CD4-positive, alpha-beta T cell treated with Interleukin-12 subunit alpha and Interleukin-12 subunit beta, for 1 hour (primary cell): Measurements from ENCODE around the gene FAM117A.

ENCODE experiments used
- DNase-seq: peaks from one replicate; pipeline ENCODE4 v3.0.0-alpha.2; 2020

The FAM117A gene

GRCh38 chr17:49763735-49764558 is at the start of gene FAM117A:
FAM117A (minus strand) TSS chr17:49764131; CDS start chr17:49764087, 44 bp downstream.
- DNase-seq, result peak; percentile 99

DNA sequence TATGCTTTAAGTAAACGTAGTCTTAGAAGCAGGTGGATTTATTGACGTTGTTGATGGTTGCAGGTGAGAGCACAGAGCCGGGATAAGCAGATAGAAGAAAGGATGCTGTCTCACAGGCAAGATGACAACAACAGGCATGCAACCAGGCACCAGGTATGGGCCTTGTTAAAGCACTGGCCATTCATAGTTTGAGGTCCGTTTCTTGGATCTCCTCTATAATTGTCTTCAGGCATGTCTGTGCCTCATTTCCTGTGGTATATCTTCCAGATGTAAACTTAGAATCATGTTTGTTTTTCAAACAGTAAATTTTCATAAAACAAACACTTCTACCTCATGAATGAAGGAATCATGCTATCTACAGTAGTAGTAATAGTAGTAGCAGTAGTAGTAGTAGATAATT is 45.1 kb upstream of the FAM117A start:
- DNase-seq, result no peak

GRCh38 chr17:49798738-49799137 is 34.8 kb upstream of the FAM117A start:
- DNase-seq, result no peak

DNA sequence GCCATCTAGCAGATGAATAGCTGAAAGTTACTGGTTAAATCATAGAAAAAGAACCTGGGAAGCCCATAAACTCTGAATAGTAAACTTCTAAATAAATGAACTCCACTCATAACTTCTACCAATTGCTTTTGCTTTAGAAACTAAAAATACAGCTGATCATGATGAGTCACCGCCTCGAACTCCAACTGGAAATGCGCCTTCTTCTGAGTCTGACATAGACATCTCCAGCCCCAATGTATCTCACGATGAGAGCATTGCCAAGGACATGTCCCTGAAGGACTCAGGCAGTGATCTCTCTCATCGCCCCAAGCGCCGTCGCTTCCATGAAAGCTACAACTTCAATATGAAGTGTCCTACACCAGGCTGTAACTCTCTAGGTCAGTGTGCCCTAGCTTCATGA is 34.3 kb upstream of the FAM117A start:
- no peak for DNase-seq

GRCh38 chr17:49795372-49795771 is 31.4 kb upstream of the FAM117A start:
- DNase-seq, result no peak

- no peak for DNase-seq
These were observed 29.4 kb upstream of the FAM117A start for GRCh38 chr17:49793309-49793708.

- no peak for DNase-seq
These were observed 25.3 kb upstream of the FAM117A start for GRCh38 chr17:49789243-49789578.

DNA sequence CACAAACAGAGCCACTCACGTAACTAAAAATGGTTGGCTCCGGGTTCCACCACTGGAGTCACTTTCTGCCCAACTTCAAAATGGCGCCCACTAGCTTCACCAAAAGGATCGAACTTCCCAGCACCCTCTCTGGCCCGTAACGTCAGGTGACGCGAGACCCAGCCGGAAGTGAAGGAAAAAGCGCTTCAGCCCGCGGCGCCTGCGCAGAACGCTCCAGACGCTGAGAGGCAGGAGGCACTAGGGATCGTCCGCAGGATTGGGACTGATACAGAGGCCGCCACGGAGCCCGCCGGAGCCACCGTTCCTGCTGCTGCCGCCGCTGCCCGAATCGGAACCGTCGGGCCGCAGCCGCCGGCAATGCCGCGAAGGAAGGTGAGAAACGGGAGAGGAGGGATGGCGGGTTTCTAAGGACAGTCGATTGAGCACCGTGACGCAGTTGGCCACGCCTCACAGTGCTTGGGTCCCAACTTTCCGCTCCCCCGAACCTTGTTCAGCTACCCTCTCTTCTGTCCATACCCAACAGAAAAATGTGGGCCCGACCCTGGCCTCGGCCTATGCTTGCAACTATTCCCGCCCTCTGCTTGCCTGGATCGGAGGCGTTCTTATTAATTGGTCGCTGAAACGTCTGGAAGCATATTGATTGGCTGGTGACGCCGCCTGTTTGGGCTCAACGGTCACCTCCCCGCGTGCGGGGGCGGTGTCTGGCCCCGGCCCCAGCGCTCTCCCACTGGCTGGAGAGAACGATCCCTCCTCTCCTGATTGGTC is 24.7 kb upstream of the FAM117A start, which contains the start of gene KAT7:
Gene KAT7 (plus strand): TSS at position 204 of the 765 bp plus-strand sequence. CDS start 154 bp downstream, at position 358.
- DNase-seq, result peak; percentile 99

DNA sequence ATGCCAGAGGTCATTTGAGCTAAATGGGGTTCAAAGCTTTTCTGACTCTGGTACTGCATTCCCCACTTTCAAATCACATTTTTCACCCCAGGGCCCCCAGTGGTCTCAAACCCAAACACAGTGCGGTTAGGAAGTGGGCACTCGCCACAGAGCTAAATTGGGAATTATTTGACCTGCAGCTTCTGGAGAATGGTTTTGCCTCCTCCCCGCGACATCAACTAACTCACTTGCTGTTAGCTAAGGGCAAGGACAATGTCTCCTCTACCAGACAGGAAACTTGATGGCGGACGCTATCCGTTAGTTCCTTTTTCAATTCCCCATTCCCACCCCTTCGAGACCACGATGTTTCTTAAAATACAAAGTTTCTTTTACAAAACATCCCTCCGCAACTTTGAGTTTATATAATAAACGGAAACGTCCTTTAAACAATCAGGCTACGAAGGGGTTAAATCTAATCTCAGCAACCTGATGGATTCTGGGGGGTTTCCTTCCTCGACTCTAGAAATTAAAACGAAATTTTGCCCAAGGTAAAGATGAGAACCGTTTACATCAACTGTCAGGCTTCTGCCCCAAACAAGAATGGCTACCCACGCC is 24.1 kb upstream of the FAM117A start:
- no peak for DNase-seq

DNA sequence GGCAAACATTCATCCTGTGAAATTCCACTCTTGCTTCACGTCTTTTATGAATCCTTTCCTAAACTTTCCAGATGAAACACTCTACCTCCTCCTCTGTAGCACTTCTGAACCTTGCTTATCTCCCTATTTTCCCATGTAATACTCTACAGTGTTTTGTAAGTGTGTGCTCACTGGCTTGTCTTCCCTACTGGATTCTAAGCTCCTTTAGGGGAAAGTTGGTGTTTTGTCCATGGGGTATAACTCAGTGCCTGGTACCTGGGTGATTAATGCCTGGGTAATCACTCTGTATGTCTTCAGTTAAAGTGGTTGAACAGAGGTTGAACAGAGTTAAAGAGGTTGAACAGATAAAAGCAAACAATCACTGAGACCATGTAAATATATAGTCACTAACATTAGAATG is 20.7 kb upstream of the FAM117A start:
- DNase-seq, result no peak

DNA sequence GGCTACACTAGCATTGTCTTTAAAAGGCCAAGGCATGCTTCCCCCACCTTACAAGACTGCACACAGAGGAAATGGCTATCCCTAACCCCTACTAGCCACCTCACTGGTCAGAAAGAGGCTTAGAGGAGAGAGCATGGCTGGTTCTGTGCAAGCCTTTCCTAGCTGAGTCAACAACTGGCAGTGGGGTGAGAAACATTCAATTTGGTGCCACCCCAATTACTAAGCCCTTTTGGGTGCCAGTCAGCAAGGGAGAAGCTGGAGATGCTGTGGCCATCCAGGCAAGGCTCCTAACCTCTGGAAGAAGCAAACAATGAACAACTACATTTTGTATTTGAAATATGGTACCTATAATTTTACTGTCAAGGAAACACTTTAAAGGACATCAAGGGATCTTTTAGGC is 19.9 kb upstream of the FAM117A start:
- DNase-seq, result no peak

GRCh38 chr17:49783071-49783715 is 19.3 kb upstream of the FAM117A start:
- no peak for DNase-seq

GRCh38 chr17:49779739-49780231 is 15.9 kb upstream of the FAM117A start:
- DNase-seq, result peak; percentile 64

- DNase-seq, result no peak
These were observed 15.3 kb upstream of the FAM117A start for GRCh38 chr17:49779156-49779738.

DNA sequence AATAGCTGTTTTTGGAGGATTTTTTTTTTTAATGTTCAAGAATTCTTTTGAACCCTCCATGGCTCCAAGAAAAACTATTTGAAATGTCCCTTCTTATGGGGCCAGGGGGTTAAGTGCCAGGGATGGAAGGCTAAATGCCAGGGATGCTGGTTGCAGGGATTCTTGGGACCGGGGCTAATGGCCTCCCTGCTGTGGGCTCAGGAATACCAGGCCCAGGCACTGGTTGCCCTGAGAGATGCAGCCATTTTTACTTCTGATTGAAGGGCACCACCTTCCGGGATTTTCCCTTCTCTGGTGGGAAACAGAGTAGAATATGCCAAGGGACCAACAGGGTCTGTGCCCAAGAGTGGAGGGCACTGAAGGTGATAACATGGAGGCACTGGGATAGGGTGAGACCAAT is 13.6 kb upstream of the FAM117A start:
- no peak for DNase-seq

DNA sequence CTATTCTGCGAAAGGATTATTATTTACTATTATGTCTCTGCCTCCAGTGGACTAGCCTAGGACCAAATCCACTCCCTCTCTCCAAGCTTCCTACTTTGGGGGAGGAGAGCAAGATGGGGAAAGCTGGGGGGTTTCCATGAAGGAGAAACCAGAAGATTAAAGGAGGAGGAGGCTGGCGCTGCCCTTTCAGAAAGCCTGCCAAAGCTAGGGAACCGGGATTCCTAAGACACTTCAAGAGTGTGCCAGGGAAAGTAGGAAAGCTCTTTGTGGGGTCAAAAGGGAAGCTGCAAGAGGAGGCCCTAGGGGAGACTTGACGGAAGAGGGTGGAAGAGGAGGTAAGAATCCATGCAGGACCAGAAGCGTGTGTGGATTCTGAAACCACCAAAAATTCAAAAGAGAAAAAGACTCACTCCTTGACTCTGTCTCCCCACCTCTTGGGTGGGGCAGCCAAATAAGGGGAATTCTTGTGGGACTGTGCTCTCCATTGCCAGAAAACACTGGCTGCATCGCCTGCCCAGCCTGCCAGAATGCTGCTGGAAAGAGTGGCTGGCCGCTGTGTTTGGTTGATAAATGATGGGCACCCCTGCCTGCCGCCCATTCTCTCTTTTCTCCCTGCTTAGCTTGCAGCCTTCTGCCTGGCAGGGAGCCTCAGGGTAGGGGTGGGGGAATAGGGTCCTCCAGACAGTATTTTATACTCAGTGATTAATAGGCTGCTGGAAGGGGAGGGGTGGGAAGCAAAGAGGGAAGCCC is 12.8 kb upstream of the FAM117A start:
- DNase-seq, result no peak

GRCh38 chr17:49775546-49776260 is 11.8 kb upstream of the FAM117A start:
- DNase-seq, result no peak

DNA sequence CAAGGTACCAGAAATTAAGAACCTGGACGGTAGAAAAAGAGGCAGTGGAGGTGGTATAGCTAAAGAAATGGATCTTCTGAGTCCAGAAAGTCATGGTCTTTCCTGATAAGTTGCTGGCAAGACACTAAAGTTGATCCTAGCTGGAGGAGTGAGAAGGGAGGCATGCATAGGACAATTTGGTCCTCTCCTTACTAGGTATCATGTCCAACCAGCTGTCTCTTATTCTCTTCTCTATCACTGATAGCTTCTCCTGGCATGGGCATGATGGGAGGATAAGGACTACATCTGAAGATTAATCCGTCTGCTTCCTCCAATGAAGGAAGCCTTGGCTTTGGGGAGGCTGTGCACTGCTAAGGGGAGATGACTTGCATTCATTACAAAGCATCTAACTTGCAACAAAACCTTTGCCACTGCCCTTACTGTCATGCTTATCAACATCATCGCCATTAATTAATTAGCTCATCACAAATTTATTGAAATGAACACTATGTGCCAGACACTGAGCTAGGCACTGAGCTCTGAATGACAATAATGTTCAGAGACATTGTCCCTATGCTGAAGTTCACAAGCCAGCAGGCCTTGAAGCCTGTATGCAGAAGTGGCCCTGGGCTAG is 3.1 kb upstream of the FAM117A start:
- no peak for DNase-seq

DNA sequence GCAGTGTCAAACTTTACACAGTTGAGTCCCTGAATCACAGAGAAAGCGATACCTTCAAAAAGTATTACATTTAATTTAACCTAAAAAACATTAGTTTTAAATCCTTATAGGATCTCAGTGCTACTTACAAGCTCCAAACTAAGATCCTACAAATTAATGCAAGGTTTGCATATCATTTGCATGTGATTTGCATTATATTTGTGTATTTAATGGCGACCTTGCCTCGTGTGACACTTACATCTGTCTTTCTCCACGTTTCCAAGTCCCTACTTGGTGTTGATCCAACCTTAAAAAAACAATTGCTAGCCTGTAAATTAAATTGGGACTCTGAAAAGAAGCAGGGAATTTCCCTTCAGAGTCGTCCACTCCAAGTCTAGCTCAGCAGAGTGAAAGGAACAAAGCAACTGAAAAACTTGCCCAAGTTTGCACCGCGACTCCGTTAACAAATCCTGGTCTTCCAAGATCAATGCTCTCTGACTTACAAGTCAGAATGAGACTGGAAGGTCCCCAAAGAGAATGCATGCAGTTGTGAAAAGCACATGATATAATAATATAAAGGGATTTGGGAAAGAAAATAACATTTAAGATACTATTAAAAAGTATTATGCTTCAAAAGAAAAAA is 739 bp upstream of the FAM117A start:
- DNase-seq, result no peak
